Osteocyte (in vitro differentiated cells): ENCODE results near the gene SEH1L. TPM values are rescaled to one million over a fixed set of nuclear protein-coding genes. Genes with fewer than 3 reads are reported as not detected.
"Not testable (repeated sequence)": the region's sequence is repeated elsewhere in the genome, so short reads cannot be mapped to it uniquely, and the experiment has no call there.

Experiments used
- DNase-seq: peaks from one replicate; pipeline ENCODE4 v3.0.0; 2021; ENCODE audit warnings: mixed read lengths; ENCODE audit not compliant: unreplicated experiment; ENCODE audit errors: extremely low spot score
- H3K27ac Mint-ChIP-seq: one replicate; pipeline ENCODE4 v1.8.0; 2021; ENCODE audit warnings: mild to moderate bottlenecking, mixed read lengths; ENCODE audit not compliant: unreplicated experiment
- H3K27me3 Mint-ChIP-seq: one replicate; pipeline ENCODE4 v1.8.0; 2021; ENCODE audit warnings: mixed read lengths; ENCODE audit not compliant: unreplicated experiment
- H3K36me3 Mint-ChIP-seq: one replicate; pipeline ENCODE4 v1.8.0; 2021; ENCODE audit warnings: mixed read lengths; ENCODE audit not compliant: unreplicated experiment
- H3K4me1 Mint-ChIP-seq: one replicate; pipeline ENCODE4 v1.8.0; 2021; ENCODE audit warnings: mixed read lengths; ENCODE audit not compliant: unreplicated experiment
- H3K4me3 Mint-ChIP-seq: one replicate; pipeline ENCODE4 v1.8.0; 2021; ENCODE audit warnings: mild to moderate bottlenecking, moderate library complexity, mixed read lengths; ENCODE audit not compliant: unreplicated experiment
- H3K9me3 Mint-ChIP-seq: one replicate; pipeline ENCODE4 v1.8.0; 2021; ENCODE audit warnings: mixed read lengths; ENCODE audit not compliant: unreplicated experiment
- CTCF ChIP-seq: fragments of 200-600 bp; sonication (generic); IDR thresholded peaks from 2 replicates; pipeline ENCODE4 v1.5.0; 2021; ENCODE audit warnings: antibody characterized with exemption, mild to moderate bottlenecking, moderate library complexity
- total RNA-seq: library from RNA; stranded (reverse); gene quantifications from 2 replicates; pipeline ENCODE4 v1.2.1, GENCODE V29; 2021

The SEH1L gene
- total RNA-seq, 1 donor from 2014 or later, result 47.5 TPM

DNA sequence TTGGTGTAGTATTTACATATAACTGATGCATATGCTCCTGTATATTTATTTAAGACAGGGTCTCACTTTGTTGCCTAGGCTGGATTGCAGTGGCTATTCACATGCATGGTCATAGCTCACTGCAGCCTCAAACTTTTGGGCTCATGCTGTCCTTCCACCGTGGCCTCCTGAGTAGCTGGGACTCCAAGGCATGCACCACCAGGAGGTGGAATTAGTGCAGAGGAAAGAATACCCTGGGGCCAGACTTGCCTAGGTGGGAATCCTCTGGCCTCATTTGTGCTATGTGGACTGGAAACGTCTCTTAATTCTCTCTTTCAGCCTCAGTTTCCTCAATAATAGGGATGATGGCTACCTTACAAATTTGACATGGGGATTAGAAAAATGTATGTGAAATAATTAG is 45.6 kb downstream of the SEH1L start:
- no peak for DNase-seq
- Mint-ChIP-seq H3K9me3 (no peaks in the 10 kb centered on the region), H3K4me1 (peaks cover 29% of the 10 kb centered on the region), H3K27me3 (no peaks in the 10 kb centered on the region), H3K4me3 (no peak overlapping the region), H3K36me3 (no peaks in the 10 kb centered on the region), H3K27ac (no peak overlapping the region)
- no peak for TF ChIP-seq CTCF

DNA sequence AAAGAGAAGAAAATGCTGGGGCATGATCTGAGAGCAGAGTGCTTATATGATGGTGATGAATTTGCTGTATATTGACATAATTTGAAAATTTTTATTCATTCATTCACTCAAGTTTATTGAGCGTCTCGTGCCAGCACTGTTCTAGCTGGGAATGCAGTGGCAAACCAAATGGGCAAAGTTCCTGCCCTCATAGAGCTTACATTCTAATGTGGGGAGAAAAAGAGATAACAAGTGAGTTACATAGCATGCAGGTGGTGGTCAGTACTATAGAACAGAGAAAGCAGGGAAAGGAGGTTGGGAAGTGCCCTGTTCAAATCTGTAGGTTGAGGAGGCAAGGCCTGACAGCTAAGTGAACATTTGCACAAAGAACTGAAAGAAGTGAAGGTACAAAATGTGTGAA is 47.6 kb downstream of the SEH1L start:
- Mint-ChIP-seq H3K27me3 (no peaks in the 10 kb centered on the region), H3K4me1 (peaks cover 23% of the 10 kb centered on the region), H3K27ac (no peak overlapping the region), H3K4me3 (no peak overlapping the region), H3K9me3 (no peaks in the 10 kb centered on the region), H3K36me3 (no peaks in the 10 kb centered on the region)
- no peak for TF ChIP-seq CTCF
- no peak for DNase-seq

- no peak for DNase-seq
- no peak for TF ChIP-seq CTCF
- Mint-ChIP-seq H3K4me1 (peaks cover 18% of the 10 kb centered on the region), H3K36me3 (no peaks in the 10 kb centered on the region), H3K4me3 (no peak overlapping the region), H3K27ac (no peak overlapping the region), H3K9me3 (no peaks in the 10 kb centered on the region), H3K27me3 (no peaks in the 10 kb centered on the region)
Observed at GRCh38 chr18:12995952-12996477, 48.2 kb downstream of the SEH1L start.

GRCh38 chr18:12996661-12997292 is 49.0 kb downstream of the SEH1L start:
- Mint-ChIP-seq H3K4me3 (no peak overlapping the region), H3K9me3 (no peaks in the 10 kb centered on the region), H3K36me3 (no peaks in the 10 kb centered on the region), H3K4me1 (peaks cover 17% of the 10 kb centered on the region), H3K27ac (no peak overlapping the region), H3K27me3 (no peaks in the 10 kb centered on the region)
- TF ChIP-seq CTCF, result no peak
- DNase-seq, result no peak

GRCh38 chr18:12997330-12997729 is 49.5 kb downstream of the SEH1L start:
- not testable (repeated sequence) for DNase-seq, H3K27me3 Mint-ChIP-seq, H3K36me3 Mint-ChIP-seq, H3K9me3 Mint-ChIP-seq, H3K4me3 Mint-ChIP-seq, H3K27ac Mint-ChIP-seq
- peaks cover 13% of the 10 kb centered on the region for H3K4me1 Mint-ChIP-seq
